Cardiac muscle cell (in vitro differentiated cells and primary cell): ENCODE data around the gene LRMDA. TPM values are rescaled to one million over a fixed set of nuclear protein-coding genes. Genes with fewer than 3 reads are reported as not detected.

Source experiments
- DNase-seq, 2 donors: peaks; one replicate each; pipeline versions ENCODE4 v3.0.0 to v3.0.0-alpha.2; 2010 to 2017; ENCODE audit warnings: low read depth in 1 of 2, low spot score in 1 of 2
- H3K27ac ChIP-seq: fragments of 200-600 bp; sonication (generic); 2 replicates; pipeline ENCODE4 v1.5.1; 2016
- H3K27me3 ChIP-seq: fragments of 200-600 bp; sonication (generic); 2 replicates; pipeline ENCODE4 v1.6.0; 2016; ENCODE audit warnings: control low read depth
- H3K36me3 ChIP-seq: fragments of 200-600 bp; sonication (generic); 2 replicates; pipeline ENCODE4 v1.5.1; 2016; ENCODE audit warnings: control low read depth
- H3K4me1 ChIP-seq: fragments of 200-600 bp; sonication (generic); 2 replicates; pipeline ENCODE4 v1.8.1; 2017; ENCODE audit warnings: low read depth, mild to moderate bottlenecking, mixed run types
- H3K4me3 ChIP-seq: fragments of 200-600 bp; sonication (generic); 2 replicates; pipeline ENCODE4 v1.5.1; 2016; ENCODE audit warnings: mild to moderate bottlenecking
- H3K9me3 ChIP-seq: fragments of 200-600 bp; sonication (generic); 2 replicates; pipeline ENCODE4 v1.5.1; 2017; ENCODE audit warnings: low read depth, mild to moderate bottlenecking, control low read depth
- CTCF ChIP-seq: IDR thresholded peaks from 2 replicates; pipeline ENCODE4 v1.5.1; 2012; ENCODE audit warnings: low read depth, mild to moderate bottlenecking, low read length
- polyA plus RNA-seq: library from polyadenylated mRNA; unstranded; fragments of >200 nt; fragmentation: Nextera tagmentation; extraction: Ambion mirVana; gene quantifications from 2 replicates; pipeline ENCODE4 v1.2.1, GENCODE V29; 2016
- total RNA-seq: library from RNA; depleted of rRNA; stranded (reverse); fragments of >200 nt; gene quantifications from 2 replicates; pipeline ENCODE4 v1.2.3, GENCODE V29; 2016

Gene LRMDA
- total and polyA plus RNA-seq, 2 experiments from 2014 or later = 6.2 to 11.7 TPM

GRCh38 chr10:75403939-75404814, 27.2 kb upstream of the LRMDA start:
- no peaks in the 10 kb centered on the region for H3K9me3 ChIP-seq
- peak overlapping the region; percentile 90 for H3K27ac ChIP-seq
- peak in 1 of 2 donors; percentile 65 for DNase-seq
- peaks cover 8% of the 10 kb centered on the region for H3K4me1 ChIP-seq
- no peaks in the 10 kb centered on the region for H3K36me3 ChIP-seq
- no peak for TF ChIP-seq CTCF
- H3K27me3 ChIP-seq = peaks cover 29% of the 10 kb centered on the region
- peak overlapping the region; percentile 97 for H3K4me3 ChIP-seq

- H3K27ac ChIP-seq = peak overlapping the region; percentile 90
Measured at GRCh38 chr10:75404815-75405597, 26.4 kb upstream of the LRMDA start.

GRCh38 chr10:75405598-75406461, 25.6 kb upstream of the LRMDA start:
- Histone ChIP-seq H3K4me3 (peak overlapping the region; percentile 97), H3K27ac (peak overlapping the region; percentile 90), H3K4me1 (peaks cover 8% of the 10 kb centered on the region), H3K9me3 (no peaks in the 10 kb centered on the region), H3K36me3 (no peaks in the 10 kb centered on the region), H3K27me3 (peaks cover 39% of the 10 kb centered on the region)
- TF ChIP-seq CTCF = no peak
- DNase-seq = peak in 1 of 2 donors; percentile 28

More at GRCh38 chr10:75404815-75405597, 26.4 kb upstream of the LRMDA start:
- TF ChIP-seq CTCF = no peak
- Histone ChIP-seq H3K4me3 (peak overlapping the region; percentile 97), H3K4me1 (peaks cover 8% of the 10 kb centered on the region), H3K36me3 (no peaks in the 10 kb centered on the region), H3K9me3 (no peaks in the 10 kb centered on the region), H3K27me3 (peaks cover 31% of the 10 kb centered on the region)
- DNase-seq = peak in 1 of 2 donors; percentile 72

GRCh38 chr10:75406462-75407223, 24.8 kb upstream of the LRMDA start:
- peaks cover 47% of the 10 kb centered on the region for H3K27me3 ChIP-seq

More at GRCh38 chr10:75406462-75407223, 24.8 kb upstream of the LRMDA start:
- H3K4me3 ChIP-seq = peak overlapping the region; percentile 71
- TF ChIP-seq CTCF = no peak
- H3K9me3 ChIP-seq = no peaks in the 10 kb centered on the region
- H3K4me1 ChIP-seq = peaks cover 8% of the 10 kb centered on the region
- DNase-seq = peak in 1 of 2 donors; percentile 16
- H3K27ac ChIP-seq = no peak overlapping the region
- H3K36me3 ChIP-seq = no peaks in the 10 kb centered on the region
